GM12872 (cell line): ENCODE measurements around the gene CDK15.

Experiments
- TF ChIP-seq, protein P1 (sequence below): IDR thresholded peaks from 3 replicates; pipeline ENCODE4 v1.5.1; 2011; ENCODE audit warnings: low read depth, mild to moderate bottlenecking, low read length, moderate library complexity; ENCODE audit not compliant: insufficient read depth

Gene CDK15

DNA sequence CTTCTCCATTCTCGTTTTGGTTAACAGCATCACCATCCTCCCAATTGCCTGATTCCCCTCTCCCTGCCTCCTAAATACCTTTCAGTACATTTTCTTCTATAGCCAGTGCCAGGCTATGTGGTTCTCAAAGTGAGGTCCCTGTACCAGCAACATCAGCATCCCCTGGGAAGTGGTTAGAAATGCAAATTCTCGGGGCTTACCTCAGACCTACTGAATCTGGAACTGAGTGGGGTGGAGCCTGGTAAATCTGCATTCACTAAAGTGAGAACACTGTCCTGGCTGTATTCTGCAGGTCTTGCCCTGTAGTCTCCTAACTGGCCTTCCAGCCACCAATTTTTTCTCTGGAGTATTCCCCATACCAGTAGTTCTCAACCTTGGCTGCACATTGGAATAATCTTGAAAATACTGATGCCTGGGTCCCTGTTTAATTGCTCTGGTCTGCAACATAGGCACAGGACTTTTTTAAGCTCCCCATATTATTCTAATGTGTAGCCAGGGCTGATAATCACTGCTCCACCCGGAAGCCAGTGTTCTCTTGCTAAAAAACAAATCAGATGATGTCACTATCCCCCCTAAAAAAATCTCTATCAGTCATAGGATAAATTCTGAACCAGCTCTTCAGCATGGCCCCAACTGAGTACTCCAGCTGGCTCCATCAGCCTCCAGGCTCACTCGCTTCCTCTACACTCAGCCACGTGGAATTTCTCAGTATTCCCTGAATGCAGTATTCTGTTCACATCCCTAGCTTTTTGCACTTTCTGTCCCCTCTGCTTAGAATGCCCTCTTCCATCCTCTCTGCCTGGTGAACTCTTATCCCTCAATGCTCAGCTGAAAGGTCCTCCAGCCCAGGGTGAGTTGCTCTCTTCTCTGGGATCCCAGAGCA is 98.4 kb downstream of the CDK15 start:
- TF ChIP-seq, protein P1, sequence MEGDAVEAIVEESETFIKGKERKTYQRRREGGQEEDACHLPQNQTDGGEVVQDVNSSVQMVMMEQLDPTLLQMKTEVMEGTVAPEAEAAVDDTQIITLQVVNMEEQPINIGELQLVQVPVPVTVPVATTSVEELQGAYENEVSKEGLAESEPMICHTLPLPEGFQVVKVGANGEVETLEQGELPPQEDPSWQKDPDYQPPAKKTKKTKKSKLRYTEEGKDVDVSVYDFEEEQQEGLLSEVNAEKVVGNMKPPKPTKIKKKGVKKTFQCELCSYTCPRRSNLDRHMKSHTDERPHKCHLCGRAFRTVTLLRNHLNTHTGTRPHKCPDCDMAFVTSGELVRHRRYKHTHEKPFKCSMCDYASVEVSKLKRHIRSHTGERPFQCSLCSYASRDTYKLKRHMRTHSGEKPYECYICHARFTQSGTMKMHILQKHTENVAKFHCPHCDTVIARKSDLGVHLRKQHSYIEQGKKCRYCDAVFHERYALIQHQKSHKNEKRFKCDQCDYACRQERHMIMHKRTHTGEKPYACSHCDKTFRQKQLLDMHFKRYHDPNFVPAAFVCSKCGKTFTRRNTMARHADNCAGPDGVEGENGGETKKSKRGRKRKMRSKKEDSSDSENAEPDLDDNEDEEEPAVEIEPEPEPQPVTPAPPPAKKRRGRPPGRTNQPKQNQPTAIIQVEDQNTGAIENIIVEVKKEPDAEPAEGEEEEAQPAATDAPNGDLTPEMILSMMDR = no peak

DNA sequence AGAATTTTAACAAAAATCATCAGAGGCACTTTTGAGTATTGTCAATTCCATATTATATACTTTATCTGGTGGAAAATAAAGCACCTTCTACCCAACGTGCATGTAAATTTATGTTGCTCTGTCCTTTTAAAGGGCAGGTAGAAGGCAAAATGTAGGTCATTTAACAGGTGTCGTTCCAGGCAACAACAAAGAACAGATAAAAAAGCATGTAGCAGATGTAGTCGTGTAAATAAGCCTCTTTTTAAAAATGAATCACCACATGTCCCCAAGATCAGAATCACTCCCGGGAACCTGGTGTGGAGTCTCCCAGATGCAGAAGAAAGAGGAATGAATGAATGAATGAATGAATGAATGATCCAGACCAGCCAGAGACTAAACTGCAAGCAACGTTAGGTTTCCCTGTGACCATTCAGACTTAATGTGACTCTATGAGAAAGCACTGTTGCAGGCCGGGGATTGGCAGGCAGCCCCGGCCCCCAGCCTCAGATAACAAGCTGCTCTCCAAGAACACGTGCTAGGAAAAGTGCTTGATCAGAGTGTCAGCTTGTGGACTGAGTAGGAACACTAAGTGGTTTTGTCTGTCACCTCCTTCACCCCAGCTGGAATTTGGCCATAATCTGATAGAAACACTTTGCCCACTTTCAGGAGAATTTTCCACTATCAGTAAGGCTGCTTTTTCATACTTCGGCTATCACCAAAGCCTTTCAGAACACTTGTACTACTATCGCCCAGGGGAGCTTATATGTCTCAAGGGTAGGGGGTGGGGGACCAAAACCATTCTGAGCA is 100.6 kb downstream of the CDK15 start:
- TF ChIP-seq, protein P1 = no peak

DNA sequence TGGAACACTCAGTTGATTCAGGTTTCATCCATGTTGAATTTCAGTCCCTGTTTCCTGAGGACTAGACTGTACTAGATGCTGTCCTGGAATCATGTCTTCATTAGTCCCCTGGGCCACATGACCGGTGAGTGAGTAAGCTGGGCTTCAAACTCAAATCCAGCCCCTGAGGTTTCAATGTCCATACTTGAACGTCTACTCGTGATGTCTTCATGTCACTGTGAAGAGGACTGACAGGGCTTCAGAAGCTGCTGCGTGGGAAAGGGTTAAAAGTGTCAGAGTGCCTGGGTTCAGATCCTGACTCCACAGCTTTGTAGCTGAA is 101.2 kb downstream of the CDK15 start:
- TF ChIP-seq, protein P1 = no peak

DNA sequence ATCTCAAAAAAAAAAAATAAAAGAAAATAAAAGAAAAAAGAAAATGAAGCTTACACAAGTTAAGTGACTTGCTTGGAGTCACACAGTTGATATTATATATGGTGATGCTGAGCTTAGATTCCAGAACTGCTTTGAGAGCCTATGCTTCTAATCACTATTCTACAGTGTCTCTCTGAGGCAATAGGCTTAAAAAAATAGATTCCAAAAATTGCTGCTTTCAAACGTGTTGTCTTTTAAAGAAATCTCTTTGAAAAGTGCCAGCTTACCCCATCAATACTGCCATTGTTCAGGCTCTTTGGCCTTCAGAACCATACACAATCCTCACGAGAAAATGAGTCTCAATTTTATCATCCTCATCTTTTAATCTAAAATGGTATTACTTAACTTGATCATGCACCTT is 102.6 kb downstream of the CDK15 start:
- TF ChIP-seq, protein P1 = no peak

DNA sequence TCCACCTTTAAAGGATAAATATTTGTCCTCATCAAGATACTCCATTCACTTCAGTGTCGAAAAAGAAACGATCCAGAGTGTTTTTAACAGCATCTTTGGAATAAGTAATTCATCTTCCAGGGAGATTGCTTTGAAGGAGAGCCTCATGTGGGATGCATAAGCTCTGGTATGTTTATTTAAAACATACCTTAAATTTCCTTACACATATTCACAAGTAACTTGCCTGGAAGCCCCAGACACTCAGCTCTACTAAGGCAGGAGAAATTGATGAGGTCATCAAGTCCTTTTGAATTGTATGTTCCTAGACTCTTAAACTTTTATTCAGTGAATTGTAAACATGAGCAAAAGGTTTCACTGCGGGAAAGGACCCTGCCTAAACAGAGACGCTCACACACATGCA is 103.0 kb downstream of the CDK15 start:
- TF ChIP-seq, protein P1 = no peak

DNA sequence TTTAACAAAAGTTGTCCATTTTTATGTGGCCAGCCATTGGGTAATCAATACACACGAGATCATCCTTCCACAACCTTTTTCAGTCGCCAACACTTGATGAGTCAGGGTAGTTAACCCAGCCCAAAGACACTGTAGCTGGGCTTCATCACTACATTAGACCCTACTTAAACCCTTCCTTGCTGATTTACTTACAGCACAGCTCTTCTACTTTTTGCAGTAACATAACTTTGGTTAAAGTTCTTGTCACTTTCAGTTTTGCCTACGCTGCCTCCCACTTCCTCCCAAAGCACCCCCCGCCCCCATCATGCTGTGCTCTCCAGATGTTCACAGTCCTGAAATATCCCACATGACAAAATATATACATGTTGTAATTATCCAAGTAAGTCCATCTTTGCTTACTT is 103.6 kb downstream of the CDK15 start:
- TF ChIP-seq, protein P1 = no peak

DNA sequence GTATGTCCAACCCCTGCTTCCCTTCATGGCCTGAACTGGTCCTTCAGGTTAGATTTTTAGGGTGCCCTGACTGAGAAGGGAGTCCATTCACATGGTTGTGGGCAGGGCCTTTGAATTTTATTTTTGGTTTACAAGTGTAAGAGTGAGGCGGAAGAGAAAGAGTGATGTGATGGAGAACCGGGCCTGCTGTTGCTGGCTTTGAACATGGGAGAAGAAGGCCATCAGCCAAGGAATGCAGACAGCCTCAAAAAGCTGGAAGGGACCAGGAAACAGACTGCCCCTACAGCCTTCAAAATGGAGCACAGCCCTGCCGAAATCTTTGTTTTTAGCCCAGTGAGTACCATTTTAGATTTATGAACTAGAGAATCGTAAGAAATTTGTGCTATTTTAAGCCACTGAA is 105.0 kb downstream of the CDK15 start:
- TF ChIP-seq, protein P1 = no peak
